ENCODE measurements around the gene NUAK2.

DNA sequence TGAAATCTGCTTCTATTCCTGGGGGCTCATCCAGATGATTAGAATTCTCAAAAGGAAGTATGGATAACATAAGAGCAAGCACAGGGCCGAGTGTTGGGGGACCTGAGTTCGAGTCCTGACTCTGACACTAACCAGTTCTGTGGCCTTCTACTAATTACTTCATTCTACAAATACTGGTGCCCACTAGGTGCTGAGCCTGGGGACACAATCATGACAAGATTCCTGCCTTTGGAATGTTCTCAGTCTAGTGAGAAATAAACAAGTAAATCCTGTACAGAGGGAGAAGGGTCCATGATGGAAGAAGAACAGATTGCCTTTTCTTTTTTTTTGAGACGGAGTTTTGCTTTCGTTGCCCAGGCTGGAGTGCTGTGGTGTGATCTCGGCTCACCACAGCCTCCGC, 2.2 kb upstream of the NUAK2 start:
- TF ChIP-seq, protein P1, sequence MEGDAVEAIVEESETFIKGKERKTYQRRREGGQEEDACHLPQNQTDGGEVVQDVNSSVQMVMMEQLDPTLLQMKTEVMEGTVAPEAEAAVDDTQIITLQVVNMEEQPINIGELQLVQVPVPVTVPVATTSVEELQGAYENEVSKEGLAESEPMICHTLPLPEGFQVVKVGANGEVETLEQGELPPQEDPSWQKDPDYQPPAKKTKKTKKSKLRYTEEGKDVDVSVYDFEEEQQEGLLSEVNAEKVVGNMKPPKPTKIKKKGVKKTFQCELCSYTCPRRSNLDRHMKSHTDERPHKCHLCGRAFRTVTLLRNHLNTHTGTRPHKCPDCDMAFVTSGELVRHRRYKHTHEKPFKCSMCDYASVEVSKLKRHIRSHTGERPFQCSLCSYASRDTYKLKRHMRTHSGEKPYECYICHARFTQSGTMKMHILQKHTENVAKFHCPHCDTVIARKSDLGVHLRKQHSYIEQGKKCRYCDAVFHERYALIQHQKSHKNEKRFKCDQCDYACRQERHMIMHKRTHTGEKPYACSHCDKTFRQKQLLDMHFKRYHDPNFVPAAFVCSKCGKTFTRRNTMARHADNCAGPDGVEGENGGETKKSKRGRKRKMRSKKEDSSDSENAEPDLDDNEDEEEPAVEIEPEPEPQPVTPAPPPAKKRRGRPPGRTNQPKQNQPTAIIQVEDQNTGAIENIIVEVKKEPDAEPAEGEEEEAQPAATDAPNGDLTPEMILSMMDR (conservative IDR thresholded peaks at IDR 0.05; ENCODE audit: low read length) = no peak
- TF ChIP-seq EZH2phosphoT487 (IDR thresholded peaks at IDR 0.05; ENCODE audit: borderline replicate concordance, low read depth, low read length) = no peak

All from OCI-LY7 (cell line).